Measurements from ENCODE around the gene PSMC1. TPM values are rescaled to one million over a fixed set of nuclear protein-coding genes. Genes with fewer than 3 reads are reported as not detected.

Gene PSMC1
- polyA plus RNA-seq, 1 donor from 2014 or later: 287 TPM

Other genes starting within 250 kb of the PSMC1 start
- 0.11 TPM in 1 of 2 replicates, not detected in the other for gene KCNK13, start 194.6 kb upstream of the PSMC1 start, polyA plus RNA-seq
- gene NRDE2, start 75.4 kb downstream of the PSMC1 start, polyA plus RNA-seq: 9.5 and 9.7 TPM in 2 replicates
- 282 and 373 TPM in 2 replicates for gene CALM1, start 140.5 kb downstream of the PSMC1 start, polyA plus RNA-seq